NCI-H446 (cell line): ENCODE results near the gene DIP2C.
"Not testable (repeated sequence)": the region's sequence is repeated elsewhere in the genome, so short reads cannot be mapped to it uniquely, and the experiment has no call there.

Source experiments
- DNase-seq, 2 experiments: peaks; one replicate each; lab custom pipeline; 2025; lab: John Stamatoyannopoulos, UW

Gene DIP2C

GRCh38 chr10:277963-278362 is 411.5 kb downstream of the DIP2C start:
- DNase-seq: no peak

DNA sequence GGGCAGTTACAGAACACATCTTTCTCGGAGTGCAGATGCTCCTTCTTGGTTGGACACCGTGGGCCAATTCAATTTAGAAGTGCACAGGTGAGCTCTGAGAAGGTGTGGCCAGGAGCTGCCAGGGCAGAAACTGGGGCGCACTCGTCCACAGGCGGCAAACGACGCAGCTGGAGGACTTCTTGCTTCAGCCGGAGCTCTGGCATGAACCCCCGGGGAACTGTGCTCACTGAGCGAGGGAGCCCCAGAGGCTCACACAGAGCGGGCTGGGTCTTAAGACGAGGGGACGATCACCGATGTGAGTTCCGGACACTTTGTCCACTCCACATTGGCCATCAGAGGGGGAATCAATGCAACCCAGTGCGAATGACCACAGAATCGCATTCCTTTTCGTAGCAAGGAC is 413.8 kb downstream of the DIP2C start:
- DNase-seq: no peak

GRCh38 chr10:274866-275265 is 414.6 kb downstream of the DIP2C start:
- DNase-seq: no peak

GRCh38 chr10:273088-273487 is 416.4 kb downstream of the DIP2C start:
- no peak for DNase-seq

GRCh38 chr10:271722-272121 is 417.7 kb downstream of the DIP2C start:
- no peak for DNase-seq

GRCh38 chr10:271201-271600 is 418.3 kb downstream of the DIP2C start:
- no peak for DNase-seq

- DNase-seq: no peak
These were observed 419.9 kb downstream of the DIP2C start for GRCh38 chr10:269440-270074.

GRCh38 chr10:267705-268104 is 421.8 kb downstream of the DIP2C start:
- no peak for DNase-seq

DNA sequence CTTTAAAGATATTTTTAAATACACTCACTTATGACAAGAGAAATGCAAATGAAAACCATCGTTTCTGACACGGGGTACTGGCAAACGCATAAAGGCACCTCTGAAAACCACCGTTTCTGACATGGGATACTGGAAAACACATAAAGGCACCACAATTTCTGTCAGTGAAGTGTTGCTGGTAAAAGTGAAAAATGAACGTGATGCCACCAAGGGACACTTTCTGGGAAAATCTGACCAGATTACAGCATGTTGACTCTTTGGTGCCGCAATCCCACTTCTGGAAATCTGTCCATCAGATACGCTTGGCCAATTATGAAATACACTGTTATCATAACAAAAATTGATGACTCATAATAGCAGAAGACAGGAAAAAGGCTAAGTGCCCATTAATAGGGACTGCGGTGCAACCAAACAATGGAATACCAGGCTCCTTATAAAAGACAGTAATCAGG is 422.5 kb downstream of the DIP2C start:
- DNase-seq: no peak

DNA sequence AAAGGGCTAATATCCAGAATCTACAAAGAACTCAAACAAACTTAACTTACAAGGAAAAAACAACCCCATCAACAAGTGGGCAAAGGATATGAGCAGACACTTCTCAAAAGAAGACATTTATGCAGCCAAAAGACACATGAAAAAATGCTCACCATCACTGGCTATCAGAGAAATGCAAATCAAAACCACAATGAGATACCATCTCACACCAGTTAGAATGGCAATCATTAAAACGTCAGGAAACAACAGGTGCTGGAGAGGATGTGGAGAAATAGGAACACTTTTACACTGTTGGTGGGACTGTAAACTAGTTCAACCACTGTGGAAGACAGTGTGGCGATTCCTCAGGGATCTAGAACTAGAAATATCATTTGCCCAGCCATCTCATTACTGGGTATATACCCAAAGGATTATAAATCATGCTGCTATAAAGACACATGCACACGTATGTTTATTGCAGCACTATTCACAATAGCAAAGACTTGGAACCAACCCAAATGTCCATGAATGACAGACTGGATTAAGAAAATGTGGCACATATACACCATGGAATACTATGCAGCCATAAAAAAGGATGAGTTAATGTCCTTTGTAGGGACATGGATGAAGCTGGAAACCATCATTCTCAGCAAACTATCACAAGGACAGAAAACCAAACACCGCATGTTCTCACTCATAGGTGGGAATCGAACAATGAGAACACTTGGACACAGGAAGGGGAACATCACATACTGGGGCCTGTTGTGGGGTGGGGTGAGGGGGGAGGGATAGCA is 423.5 kb downstream of the DIP2C start:
- DNase-seq: not testable (repeated sequence)

- not testable (repeated sequence) for DNase-seq
These were observed 424.4 kb downstream of the DIP2C start for GRCh38 chr10:265074-265440.

DNA sequence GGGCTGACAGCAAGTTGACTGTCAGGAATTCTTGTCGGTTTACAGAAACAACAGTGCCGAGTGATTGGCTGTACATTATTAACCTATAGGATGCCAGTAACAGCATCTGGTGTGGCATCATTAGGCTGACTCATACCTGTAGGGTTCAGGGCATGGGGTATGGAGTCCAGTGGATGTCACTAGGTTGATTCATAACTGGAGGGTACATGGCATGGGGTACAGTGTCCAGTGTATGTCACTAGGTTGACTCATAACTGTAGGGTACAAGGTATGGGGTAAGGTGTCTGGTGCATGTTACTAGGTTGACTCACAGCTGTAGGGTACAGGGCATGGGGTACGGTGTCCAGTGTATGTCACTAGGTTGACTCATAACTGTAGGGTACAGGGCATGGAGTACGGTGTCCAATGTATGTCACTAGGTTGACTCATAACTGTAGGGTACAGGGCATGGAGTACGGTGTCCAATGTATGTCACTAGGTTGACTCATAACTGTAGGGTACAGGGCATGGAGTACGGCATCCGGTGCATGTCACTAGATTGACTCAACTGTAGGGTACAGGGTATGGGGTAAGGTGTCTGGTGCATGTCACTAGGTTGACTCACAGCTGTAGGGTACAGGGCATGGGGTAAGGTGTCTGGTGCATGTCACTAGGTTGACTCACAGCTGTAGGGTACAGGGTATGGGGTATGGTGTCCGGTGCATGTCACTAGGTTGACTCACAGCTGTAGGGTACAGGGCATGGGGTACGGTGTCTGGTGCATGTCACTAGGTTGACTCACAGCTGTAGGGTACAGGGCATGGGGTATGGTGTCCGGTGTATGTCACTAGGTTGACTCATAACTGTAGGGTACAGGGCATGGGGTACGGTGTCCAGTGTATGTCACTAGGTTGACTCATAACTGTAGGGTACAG is 425.1 kb downstream of the DIP2C start:
- not testable (repeated sequence) for DNase-seq

DNA sequence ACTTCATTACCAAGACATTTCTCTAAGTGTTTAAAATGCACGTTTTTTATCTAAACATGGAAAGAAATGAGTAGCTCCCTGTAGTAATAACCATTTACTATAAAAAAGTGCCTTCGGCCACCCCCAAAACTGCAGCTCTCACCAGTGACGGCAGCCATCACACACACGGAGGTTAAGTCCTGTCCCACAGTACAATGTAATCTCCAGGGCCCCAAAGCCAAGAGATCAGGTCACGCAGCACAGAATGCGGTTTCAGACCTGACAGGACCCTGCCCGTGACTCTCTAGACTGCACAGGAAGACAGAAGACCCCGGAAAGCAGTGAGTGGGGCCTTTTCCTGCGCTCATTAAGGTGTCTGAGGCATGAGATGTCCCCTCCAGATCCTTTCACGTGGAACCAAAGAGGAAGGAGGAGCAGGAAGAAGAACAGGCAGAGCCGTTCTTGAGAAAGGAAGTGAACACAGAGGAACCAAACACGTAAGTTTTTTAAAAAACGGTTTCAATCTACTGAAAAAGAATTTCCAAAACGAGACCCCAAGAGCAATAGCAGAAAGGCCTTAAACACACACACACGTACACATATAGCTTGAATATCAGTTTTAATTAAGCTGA is 428.5 kb downstream of the DIP2C start:
- no peak for DNase-seq

DNA sequence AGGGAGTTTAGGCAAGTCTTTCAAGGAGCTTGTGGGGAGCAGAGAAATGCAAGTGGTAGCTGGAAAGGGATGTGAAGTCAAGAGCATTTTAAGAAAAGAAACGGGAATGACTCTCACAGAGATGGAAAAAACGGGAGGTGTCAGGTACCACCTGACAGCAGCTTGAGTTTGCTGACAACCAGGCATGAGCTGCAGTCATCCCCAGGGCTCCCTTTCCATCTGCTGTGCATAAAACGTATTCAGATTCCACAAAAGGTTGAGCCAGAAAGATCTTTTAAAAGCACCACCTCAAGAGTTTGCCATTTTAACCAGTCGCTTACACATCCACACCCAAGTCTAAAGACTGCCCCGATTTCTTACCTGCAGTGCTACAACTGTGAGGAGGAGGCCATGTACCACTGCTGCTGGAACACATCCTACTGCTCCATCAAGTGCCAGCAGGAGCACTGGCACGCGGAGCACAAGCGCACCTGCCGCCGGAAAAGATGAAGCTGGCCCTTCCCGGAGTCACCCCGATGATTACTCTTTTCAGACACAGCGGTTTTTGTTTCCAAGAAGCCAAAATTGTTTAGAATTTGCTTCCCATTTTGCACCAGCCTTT is 437.4 kb downstream of the DIP2C start:
- DNase-seq: no peak

DNA sequence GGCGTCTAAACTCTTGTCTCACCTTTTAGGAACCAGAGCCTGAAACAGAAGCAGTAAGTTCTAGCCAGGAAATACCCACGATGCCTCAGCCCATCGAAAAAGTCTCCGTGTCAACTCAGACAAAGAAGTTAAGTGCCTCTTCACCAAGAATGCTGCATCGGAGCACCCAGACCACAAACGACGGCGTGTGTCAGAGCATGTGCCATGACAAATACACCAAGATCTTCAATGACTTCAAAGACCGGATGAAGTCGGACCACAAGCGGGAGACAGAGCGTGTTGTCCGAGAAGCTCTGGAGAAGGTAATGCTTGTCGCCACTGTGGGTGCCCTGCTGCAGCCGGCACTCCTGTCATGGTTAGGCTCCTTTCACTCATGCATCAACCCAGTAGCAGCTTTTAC is 441.2 kb downstream of the DIP2C start:
- no peak for DNase-seq

GRCh38 chr10:247480-247879 is 442.0 kb downstream of the DIP2C start:
- no peak for DNase-seq

DNA sequence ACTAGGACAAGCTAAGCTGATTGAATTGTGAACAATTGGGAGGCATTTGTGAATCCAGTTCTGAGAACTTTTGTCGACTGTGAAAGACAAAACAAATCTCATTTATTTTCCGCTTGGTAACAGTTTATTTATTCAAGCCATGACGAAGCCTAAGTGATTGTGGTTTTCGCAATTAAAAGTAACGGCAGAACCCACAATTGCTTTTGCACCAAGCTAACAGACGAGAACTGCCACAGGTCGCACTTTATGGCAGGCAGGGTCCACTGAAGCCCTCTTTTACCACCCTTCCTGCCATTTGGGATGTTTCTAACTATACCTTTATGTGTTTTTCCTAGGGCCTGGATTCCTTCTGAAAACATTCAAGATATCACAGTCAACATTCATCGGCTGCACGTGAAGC is 443.0 kb downstream of the DIP2C start:
- no peak for DNase-seq

GRCh38 chr10:244227-244626 is 445.2 kb downstream of the DIP2C start:
- DNase-seq: no peak

DNA sequence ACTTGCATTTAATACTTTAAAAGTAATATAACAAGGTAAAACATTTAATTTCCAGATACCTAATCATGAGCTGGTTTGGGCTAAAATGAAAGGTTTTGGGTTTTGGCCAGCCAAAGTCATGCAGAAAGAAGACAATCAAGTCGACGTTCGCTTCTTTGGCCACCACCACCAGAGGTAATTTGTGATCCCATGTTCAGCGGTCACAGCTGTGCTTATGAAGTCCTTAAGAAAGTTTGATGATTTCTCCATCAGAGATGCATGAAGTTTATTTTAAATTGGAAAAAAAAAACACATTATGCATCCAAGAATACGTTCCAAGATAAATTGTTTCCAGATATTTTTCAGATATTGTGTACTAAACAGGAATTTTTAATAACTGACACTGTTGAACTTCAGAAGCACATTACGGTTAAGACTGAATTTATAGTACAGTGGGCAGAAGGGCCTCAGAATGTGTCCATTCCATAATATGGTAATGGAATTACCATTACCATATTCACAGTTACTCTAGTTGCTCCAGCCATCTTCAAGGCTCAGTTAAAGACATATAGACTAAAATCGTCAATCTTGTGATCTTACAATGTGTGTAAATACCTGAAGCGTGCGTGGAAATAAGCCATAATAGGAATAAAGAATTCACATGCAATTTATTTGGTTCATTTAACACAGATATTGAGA is 447.4 kb downstream of the DIP2C start:
- DNase-seq: no peak

GRCh38 chr10:241451-241850 is 448.0 kb downstream of the DIP2C start:
- peak in 1 of 2 experiments; percentile 17 for DNase-seq

DNA sequence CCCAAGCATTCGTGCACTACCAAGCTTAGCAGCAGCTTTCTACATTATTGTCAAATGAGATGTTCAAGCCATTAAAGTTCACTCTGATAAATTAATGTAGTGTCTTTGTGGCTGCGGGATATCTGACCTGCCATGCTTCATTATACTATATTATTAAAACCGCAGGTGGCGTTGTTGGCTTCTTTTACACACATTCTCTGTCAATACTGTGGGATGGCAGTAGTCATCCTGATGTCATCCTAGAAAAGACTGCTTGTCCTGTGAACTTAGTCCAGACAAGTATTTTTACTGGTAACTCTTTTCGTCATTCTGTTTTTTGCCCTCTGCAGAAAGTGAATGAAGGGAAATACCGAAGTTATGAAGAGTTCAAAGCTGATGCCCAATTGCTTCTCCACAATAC is 450.4 kb downstream of the DIP2C start:
- DNase-seq: no peak
